GM12878 (cell line): ENCODE results near the gene DOCK1. TPM values are rescaled to one million over a fixed set of nuclear protein-coding genes. Genes with fewer than 3 reads are reported as not detected.

Experiments used
- ATAC-seq: fragments of 200-7000 bp; cut with Tn5 transposase; 3 replicates; pipeline ENCODE4 v1.9.1; 2020; ENCODE audit warnings: mild to moderate bottlenecking, moderate library complexity
- BruUV-seq: library from RNA; stranded (reverse); fragments of 400-500 nt; replicated peaks from 2 replicates; lab custom pipeline; 2021; lab: Mats Ljungman, UMichigan
- CTCF ChIA-PET: fragments of 300-600 bp; sonication (Branson Sonifier 250); formaldehyde crosslinking; extraction: SDS; loops from one replicate; lab custom pipeline; 2021; ENCODE audit warnings: inconsistent platforms; lab: Yijun Ruan, JAX
- POLR2A ChIA-PET: fragments of 350-600 bp; formaldehyde crosslinking; extraction: SDS; loops from one replicate; lab custom pipeline; 2021; ENCODE audit warnings: inconsistent platforms; lab: Charles Lee
- RAD21 ChIA-PET: fragments of 300-600 bp; sonication (Branson Sonifier 250); formaldehyde crosslinking; loops from one replicate; lab custom pipeline; 2023; ENCODE audit warnings: antibody characterized with exemption; ENCODE audit not compliant: unreplicated experiment; lab: Charles Lee
- SMC1A ChIA-PET: fragments of 300-600 bp; sonication (Branson Sonifier 250); formaldehyde crosslinking; loops from one replicate; lab custom pipeline; 2023; ENCODE audit not compliant: unreplicated experiment, uncharacterized antibody; lab: Charles Lee
- DNase-seq: peaks from one replicate; pipeline ENCODE4 v3.0.0-alpha.2; 2011; ENCODE audit warnings: low read depth, low spot score
- FAIRE-seq: peaks from 3 replicates; lab custom pipeline; 2011; peaks lifted over from hg19 to GRCh38; lab: Jason Lieb, UNC
- H2AFZ ChIP-seq: 2 replicates; pipeline ENCODE4 v1.6.0; 2011; ENCODE audit warnings: low read depth, low read length, control low read depth; ENCODE audit not compliant: control insufficient read depth
- H3K27ac ChIP-seq: 2 replicates; pipeline ENCODE4 v1.5.1; 2011; ENCODE audit warnings: control low read depth; ENCODE audit not compliant: control insufficient read depth, insufficient read depth
- H3K27me3 ChIP-seq, 2 experiments: replicated peaks in 1 of 2; 2 replicates each; pipeline versions ENCODE4 v1.6.0 to v1.6.1; 2011; ENCODE audit warnings: low read length in 1 of 2; ENCODE audit not compliant: control insufficient read depth in 2 of 2, insufficient read depth in 2 of 2
- H3K36me3 ChIP-seq, 2 experiments: 2 replicates each; pipeline ENCODE4 v1.5.1; 2011; ENCODE audit warnings: low read length in 1 of 2; ENCODE audit not compliant: control insufficient read depth in 2 of 2, insufficient read depth in 2 of 2
- H3K4me1 ChIP-seq: 2 replicates; pipeline ENCODE4 v1.6.1; 2011; ENCODE audit warnings: mild to moderate bottlenecking, low read length, moderate library complexity, mixed read lengths; ENCODE audit not compliant: control insufficient read depth, insufficient read depth
- H3K4me2 ChIP-seq: 2 replicates; pipeline ENCODE4 v1.6.0; 2011; ENCODE audit warnings: control low read depth; ENCODE audit not compliant: control insufficient read depth, insufficient read depth
- H3K4me3 ChIP-seq: fragments of 200-600 bp; sonication (generic); 2 replicates; pipeline ENCODE4 v1.5.1; 2016
- H3K79me2 ChIP-seq: 2 replicates; pipeline ENCODE4 v1.6.0; 2011; ENCODE audit warnings: low read length; ENCODE audit not compliant: control insufficient read depth, insufficient read depth
- H3K9ac ChIP-seq: 2 replicates; pipeline ENCODE4 v1.8.0; 2011; ENCODE audit warnings: low read length, control low read depth, mixed read lengths; ENCODE audit not compliant: control insufficient read depth, insufficient read depth
- H3K9me3 ChIP-seq: replicated peaks from 3 replicates; pipeline ENCODE4 v1.5.1; 2011; ENCODE audit warnings: mild to moderate bottlenecking, low read length; ENCODE audit not compliant: control insufficient read depth, insufficient read depth
- H4K20me1 ChIP-seq: 2 replicates; pipeline ENCODE4 v1.6.0; 2011; ENCODE audit not compliant: control insufficient read depth, insufficient read depth
- MXI1 ChIP-seq: fragments of 150-350 bp; IDR thresholded peaks from 2 replicates; pipeline ENCODE4 v1.6.1; 2011; ENCODE audit warnings: low read depth, mild to moderate bottlenecking, inconsistent platforms, low read length, improper control_type of control experiment
- NBN ChIP-seq: fragments of 450-650 bp; IDR thresholded peaks from 2 replicates; pipeline ENCODE4 v1.6.1; 2016
- TCF12 ChIP-seq: IDR thresholded peaks from 2 replicates; pipeline ENCODE4 v1.6.1; 2011; ENCODE audit warnings: low read depth, mild to moderate bottlenecking, low read length
- WGBS: methylation state at CpG from one replicate; pipeline ENCODE4 v1.1.6; 2016; ENCODE audit warnings: low lambda C conversion rate; ENCODE audit not compliant: insufficient replicate concordance, insufficient coverage; ENCODE audit errors: missing lambda C conversion rate; 5-methylcytosine and 5-hydroxymethylcytosine counted together
- in situ Hi-C: fragments of 300-500 bp; cut with MboI; formaldehyde crosslinking; loops from 9 replicates; pipeline ENCODE4 v1.14.3; 2018; ENCODE audit warnings: mixed read lengths
- intact Hi-C: fragments of 100-400 bp; cut with micrococcal nuclease; formaldehyde crosslinking; loops from one replicate; pipeline ENCODE4 v1.14.2; 2022; ENCODE audit not compliant: unreplicated experiment
- polyA plus RNA-seq, 11 experiments: library from polyadenylated mRNA; depleted of rRNA in 4 of 11; unstranded in 6 of 11; stranded (reverse) in 5 of 11; fragments of >200 nt; fragmentation: Nextera tagmentation in 4 of 11; fragmentation: Illumina TruSeq in 1 of 11; extraction: Ambion mirVana in 4 of 11; extraction: Trizol in 1 of 11; gene quantifications; 1 replicate in 1 of 11; 2 replicates in 10 of 11; pipeline versions ENCODE4 v1.2.1 to v1.2.3, GENCODE V29; 2011 to 2016; ENCODE audit warnings: inconsistent platforms in 2 of 11, missing spikeins in 2 of 11, low read depth in 1 of 11
- total RNA-seq, 4 experiments: library from RNA; depleted of rRNA in 3 of 4; stranded (reverse); fragments of >200 nt in 3 of 4; fragmentation: Illumina TruSeq in 1 of 4; extraction: Trizol in 1 of 4; gene quantifications; 2 replicates each; pipeline versions ENCODE4 v1.2.1 to v1.2.3, GENCODE V29; 2013 to 2021
- TF ChIP-seq, protein P1 (sequence below): IDR thresholded peaks from 2 replicates; pipeline ENCODE4 v1.6.1; 2012; ENCODE audit warnings: mild to moderate bottlenecking, low read depth, low read length
- TF ChIP-seq, protein P2 (sequence below): fragments of 150-350 bp; IDR thresholded peaks from 2 replicates; pipeline ENCODE4 v1.6.1; 2016; ENCODE audit warnings: low read depth, low read length
- TF ChIP-seq, protein P3 (sequence below): fragments of 450-650 bp; IDR thresholded peaks from 2 replicates; pipeline ENCODE4 v1.6.1; 2017; ENCODE audit warnings: mild to moderate bottlenecking, moderate library complexity

DOCK1 gene
- total and polyA plus RNA-seq, 10 of the 15 experiments (the other 5 are each of a cell fraction or from before 2014, with no cell fraction given), result 0.05 to 0.18 TPM; not detected in 8

DNA sequence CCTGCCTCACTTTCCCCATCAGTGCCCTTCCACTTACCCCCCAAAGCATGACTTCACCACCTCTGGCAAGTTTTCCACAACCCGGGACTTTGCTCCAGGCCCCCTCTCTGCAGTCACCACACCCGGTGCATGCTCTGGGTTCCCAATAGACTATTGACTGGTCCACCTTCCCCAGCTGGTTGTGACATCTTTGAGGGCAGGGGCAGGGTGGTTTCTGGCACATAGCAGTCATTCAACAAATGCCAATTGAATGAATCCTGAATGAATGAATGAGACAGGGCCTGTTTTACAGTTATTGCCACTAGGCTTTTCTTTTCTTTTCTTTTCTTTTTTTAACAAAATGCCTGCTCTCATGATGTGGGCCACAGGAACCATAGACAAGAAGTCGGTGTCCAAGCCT, 28.8 kb upstream of the DOCK1 start (continued):
- TF ChIP-seq, protein P1, sequence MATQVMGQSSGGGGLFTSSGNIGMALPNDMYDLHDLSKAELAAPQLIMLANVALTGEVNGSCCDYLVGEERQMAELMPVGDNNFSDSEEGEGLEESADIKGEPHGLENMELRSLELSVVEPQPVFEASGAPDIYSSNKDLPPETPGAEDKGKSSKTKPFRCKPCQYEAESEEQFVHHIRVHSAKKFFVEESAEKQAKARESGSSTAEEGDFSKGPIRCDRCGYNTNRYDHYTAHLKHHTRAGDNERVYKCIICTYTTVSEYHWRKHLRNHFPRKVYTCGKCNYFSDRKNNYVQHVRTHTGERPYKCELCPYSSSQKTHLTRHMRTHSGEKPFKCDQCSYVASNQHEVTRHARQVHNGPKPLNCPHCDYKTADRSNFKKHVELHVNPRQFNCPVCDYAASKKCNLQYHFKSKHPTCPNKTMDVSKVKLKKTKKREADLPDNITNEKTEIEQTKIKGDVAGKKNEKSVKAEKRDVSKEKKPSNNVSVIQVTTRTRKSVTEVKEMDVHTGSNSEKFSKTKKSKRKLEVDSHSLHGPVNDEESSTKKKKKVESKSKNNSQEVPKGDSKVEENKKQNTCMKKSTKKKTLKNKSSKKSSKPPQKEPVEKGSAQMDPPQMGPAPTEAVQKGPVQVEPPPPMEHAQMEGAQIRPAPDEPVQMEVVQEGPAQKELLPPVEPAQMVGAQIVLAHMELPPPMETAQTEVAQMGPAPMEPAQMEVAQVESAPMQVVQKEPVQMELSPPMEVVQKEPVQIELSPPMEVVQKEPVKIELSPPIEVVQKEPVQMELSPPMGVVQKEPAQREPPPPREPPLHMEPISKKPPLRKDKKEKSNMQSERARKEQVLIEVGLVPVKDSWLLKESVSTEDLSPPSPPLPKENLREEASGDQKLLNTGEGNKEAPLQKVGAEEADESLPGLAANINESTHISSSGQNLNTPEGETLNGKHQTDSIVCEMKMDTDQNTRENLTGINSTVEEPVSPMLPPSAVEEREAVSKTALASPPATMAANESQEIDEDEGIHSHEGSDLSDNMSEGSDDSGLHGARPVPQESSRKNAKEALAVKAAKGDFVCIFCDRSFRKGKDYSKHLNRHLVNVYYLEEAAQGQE, result no peak
- TF ChIP-seq MXI1, result no peak
- no peak for TF ChIP-seq TCF12
- TF ChIP-seq, protein P2, sequence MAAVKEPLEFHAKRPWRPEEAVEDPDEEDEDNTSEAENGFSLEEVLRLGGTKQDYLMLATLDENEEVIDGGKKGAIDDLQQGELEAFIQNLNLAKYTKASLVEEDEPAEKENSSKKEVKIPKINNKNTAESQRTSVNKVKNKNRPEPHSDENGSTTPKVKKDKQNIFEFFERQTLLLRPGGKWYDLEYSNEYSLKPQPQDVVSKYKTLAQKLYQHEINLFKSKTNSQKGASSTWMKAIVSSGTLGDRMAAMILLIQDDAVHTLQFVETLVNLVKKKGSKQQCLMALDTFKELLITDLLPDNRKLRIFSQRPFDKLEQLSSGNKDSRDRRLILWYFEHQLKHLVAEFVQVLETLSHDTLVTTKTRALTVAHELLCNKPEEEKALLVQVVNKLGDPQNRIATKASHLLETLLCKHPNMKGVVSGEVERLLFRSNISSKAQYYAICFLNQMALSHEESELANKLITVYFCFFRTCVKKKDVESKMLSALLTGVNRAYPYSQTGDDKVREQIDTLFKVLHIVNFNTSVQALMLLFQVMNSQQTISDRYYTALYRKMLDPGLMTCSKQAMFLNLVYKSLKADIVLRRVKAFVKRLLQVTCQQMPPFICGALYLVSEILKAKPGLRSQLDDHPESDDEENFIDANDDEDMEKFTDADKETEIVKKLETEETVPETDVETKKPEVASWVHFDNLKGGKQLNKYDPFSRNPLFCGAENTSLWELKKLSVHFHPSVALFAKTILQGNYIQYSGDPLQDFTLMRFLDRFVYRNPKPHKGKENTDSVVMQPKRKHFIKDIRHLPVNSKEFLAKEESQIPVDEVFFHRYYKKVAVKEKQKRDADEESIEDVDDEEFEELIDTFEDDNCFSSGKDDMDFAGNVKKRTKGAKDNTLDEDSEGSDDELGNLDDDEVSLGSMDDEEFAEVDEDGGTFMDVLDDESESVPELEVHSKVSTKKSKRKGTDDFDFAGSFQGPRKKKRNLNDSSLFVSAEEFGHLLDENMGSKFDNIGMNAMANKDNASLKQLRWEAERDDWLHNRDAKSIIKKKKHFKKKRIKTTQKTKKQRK, result no peak
- TF ChIP-seq NBN, result no peak

DNA sequence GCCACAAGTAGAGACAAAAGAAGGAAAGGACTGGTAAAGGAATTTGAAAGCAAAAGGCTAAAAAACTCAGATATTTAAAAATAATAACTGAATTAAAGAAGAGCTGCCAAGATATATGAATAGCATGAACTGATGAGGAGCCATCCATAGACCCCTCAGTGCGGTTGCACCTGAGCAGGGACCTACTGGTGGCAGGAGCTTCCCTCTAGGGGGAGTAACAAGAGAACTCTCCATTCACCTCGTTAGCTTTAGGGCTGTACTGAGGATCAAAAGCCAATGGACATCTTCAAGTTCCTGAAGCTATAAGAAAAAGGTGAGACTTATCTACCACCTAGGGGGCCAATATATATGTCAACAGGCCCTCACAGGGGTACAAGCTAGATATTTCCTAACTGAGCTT, 27.8 kb upstream of the DOCK1 start:
- RAD21 ChIA-PET, result no interaction called here
- in situ Hi-C loops, result no loop called here
- no peak for FAIRE-seq
- Histone ChIP-seq H3K27me3 (no peaks in the 10 kb centered on the region), H3K9ac (no peak overlapping the region), H3K9me3 (no peaks in the 10 kb centered on the region; the same call in 2 of the 3 replicates), H3K4me1 (no peaks in the 10 kb centered on the region), H3K36me3 (no peaks in the 10 kb centered on the region), H3K79me2 (no peaks in the 10 kb centered on the region), H3K27ac (no peak overlapping the region), H3K4me3 (no peak overlapping the region), H2AFZ (no peak overlapping the region), H4K20me1 (no peaks in the 10 kb centered on the region), H3K4me2 (no peak overlapping the region)
- SMC1A ChIA-PET, result no interaction called here
- no peak for ATAC-seq
- DNase-seq, result no peak
- CTCF ChIA-PET, result interaction anchor here (0.6 kb wide), 1 partner anchor 1746 kb away, joined by 3 read pairs; no protein-coding TSS in a partner anchor
- WGBS, result 0% methylated on average over 2 of the region's 2 CpGs
- TF ChIP-seq, protein P3, sequence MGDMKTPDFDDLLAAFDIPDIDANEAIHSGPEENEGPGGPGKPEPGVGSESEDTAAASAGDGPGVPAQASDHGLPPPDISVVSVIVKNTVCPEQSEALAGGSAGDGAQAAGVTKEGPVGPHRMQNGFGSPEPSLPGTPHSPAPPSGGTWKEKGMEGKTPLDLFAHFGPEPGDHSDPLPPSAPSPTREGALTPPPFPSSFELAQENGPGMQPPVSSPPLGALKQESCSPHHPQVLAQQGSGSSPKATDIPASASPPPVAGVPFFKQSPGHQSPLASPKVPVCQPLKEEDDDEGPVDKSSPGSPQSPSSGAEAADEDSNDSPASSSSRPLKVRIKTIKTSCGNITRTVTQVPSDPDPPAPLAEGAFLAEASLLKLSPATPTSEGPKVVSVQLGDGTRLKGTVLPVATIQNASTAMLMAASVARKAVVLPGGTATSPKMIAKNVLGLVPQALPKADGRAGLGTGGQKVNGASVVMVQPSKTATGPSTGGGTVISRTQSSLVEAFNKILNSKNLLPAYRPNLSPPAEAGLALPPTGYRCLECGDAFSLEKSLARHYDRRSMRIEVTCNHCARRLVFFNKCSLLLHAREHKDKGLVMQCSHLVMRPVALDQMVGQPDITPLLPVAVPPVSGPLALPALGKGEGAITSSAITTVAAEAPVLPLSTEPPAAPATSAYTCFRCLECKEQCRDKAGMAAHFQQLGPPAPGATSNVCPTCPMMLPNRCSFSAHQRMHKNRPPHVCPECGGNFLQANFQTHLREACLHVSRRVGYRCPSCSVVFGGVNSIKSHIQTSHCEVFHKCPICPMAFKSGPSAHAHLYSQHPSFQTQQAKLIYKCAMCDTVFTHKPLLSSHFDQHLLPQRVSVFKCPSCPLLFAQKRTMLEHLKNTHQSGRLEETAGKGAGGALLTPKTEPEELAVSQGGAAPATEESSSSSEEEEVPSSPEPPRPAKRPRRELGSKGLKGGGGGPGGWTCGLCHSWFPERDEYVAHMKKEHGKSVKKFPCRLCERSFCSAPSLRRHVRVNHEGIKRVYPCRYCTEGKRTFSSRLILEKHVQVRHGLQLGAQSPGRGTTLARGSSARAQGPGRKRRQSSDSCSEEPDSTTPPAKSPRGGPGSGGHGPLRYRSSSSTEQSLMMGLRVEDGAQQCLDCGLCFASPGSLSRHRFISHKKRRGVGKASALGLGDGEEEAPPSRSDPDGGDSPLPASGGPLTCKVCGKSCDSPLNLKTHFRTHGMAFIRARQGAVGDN, result no peak
- no TSS peak for BruUV-seq
- POLR2A ChIA-PET, result no interaction called here
- intact Hi-C loops, result no loop called here
